Activated naive CD4-positive, alpha-beta T cell (primary cell): ENCODE measurements around the gene PRR9.
A peak's percentile ranks its signal among the peaks of the same experiment; 100 is the strongest.
"Not testable (repeated sequence)": the region's sequence is repeated elsewhere in the genome, so short reads cannot be mapped to it uniquely, and the experiment has no call there.

Experiments
- DNase-seq, 4 experiments: peaks; one replicate each; lab custom pipeline; 2025; lab: John Stamatoyannopoulos, UW

PRR9 gene

GRCh38 chr1:153229076-153229829 is 11.9 kb downstream of the PRR9 start:
- not testable (repeated sequence) for DNase-seq

DNA sequence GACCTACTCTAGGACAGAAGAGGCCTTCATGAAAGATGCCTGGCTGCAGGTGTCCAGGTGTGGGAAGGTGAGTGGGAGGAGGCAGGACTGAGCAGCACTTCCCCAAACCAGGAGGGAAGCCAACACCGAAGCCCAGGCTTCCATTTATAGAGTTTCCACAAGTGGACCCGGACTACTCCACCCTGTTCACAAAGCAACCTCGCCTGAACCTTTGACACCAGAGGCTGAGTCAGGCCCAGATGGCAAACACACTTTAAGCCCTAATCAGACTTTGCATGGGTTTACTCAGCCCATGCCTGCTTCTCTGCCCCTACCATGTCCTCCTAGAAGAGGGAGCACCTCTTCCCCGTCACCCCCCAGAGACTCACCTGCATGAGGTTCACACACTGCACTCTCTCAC is 14.0 kb downstream of the PRR9 start:
- DNase-seq, result no peak

GRCh38 chr1:153231785-153232184 is 14.4 kb downstream of the PRR9 start:
- no peak for DNase-seq

DNA sequence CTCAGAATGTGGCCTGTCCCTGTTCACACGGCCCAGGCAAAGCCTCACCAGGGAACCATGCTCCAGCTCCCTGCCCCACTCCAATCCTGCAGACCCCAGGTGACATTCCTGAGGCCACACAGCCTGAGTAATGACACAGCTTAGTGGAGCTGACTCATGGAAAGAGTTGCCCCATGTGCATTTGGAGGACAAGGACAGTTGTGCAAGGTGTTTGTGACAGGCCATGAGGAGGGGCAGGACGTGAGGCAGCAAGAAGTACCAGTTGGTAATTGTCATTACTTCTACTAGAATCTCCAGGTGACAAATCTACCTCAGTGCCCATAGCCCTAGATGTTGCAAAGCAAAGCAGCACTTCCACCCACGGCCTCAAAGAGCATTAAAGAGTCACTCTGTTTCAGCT is 15.2 kb downstream of the PRR9 start:
- DNase-seq, result no peak

DNA sequence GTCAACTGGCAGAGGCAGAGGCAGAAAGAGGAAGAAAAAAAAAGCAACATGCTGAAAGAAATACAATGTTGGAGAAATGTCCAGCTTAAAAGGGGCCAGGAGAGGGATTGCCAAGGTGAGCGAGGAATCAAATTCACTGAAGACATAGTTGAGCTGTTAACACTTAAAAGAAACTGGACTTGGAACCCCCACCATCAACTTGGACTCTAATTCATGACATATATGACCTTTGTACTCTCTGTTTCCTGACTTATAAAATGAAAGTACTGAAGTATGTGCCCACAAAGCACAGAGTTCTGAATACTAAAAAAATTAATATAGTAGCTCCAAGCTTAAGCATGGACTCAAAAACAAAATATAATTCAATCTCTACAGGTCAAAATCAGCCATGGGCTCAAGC is 16.1 kb downstream of the PRR9 start:
- no peak for DNase-seq

- DNase-seq, result no peak
These were observed 21.1 kb downstream of the PRR9 start for GRCh38 chr1:153238527-153238926.

- DNase-seq, result no peak
These were observed 24.8 kb downstream of the PRR9 start for GRCh38 chr1:153242160-153242559.

DNA sequence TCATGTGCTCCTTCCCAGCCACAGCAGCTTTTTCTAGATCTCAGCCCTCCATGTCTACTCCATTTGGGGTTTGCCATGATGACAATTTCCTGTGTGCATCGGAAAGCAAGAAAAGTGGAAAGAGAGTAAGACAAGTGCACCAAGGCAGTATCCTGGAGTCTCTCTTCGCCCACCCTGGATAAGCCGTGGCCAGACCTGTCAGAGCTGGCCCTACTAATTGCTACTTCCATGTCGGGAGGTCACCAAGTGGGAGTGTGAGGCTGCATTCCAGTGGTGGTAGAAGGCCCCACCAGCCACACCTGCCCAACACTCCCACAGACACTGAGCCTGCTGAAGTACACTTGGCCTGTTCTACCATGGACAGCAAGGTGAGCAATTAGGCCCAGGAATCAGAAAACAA is 28.1 kb downstream of the PRR9 start:
- no peak for DNase-seq

DNA sequence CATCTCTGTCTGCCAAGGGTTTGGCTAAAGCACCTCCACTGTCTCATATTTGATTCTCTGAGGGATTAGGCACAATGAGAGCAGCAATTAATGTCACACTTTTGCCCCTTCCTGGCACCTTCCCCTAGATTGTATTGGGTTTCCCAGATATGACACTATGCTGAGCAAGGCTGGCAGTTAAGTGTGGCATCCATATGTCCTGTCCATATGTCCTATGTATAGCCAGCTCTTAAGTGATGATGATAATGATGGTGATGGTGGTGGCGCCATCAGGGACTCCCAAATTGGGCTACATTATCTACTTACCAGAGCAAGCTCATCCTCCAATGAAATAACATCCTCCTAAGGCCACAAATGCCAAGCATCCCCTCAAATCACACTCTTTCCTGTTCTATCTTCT is 28.6 kb downstream of the PRR9 start:
- no peak for DNase-seq

- no peak for DNase-seq
These were observed 29.4 kb downstream of the PRR9 start for GRCh38 chr1:153246825-153247224.

GRCh38 chr1:153248176-153248879 is 30.9 kb downstream of the PRR9 start:
- no peak for DNase-seq

DNA sequence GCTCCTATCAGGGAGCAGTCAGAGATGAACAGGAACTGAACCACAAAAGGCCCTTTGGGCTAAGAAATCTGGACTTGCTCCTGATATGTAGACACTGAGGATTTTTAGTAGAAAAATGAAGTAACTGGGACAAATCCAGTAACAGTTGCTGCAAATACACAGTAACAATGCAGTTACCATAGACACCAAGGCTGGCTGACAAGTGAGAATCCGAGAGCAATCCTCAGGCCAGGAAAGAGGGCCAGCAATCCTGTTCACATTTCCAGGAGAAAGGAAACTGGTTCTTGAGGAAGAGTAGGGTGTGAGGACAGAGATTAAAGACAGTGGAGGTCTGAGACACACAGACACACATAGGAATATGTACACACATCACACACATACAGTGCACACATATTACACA is 32.8 kb downstream of the PRR9 start:
- DNase-seq, result no peak

- DNase-seq, result no peak
These were observed 33.7 kb downstream of the PRR9 start for GRCh38 chr1:153251087-153251486.

DNA sequence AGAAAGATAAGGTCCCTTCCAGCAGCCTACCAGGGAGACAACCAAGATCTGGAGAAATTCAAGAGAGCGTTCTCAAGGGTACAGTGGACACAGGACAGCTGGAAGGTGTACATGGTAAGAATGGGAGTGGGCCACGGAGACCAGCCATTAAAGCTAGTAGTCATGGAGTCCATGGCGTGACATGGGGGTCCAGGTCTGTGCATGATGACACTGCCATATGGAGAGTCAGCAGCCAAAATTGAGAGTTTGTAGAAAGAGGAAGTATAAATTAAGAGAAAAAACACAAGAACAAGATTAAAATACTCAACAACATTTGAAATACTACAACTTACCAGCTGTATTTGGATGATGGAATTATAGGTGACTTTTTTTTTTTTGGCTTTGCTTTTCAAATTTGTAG is 34.2 kb downstream of the PRR9 start:
- no peak for DNase-seq

- DNase-seq, result no peak
These were observed 34.6 kb downstream of the PRR9 start for GRCh38 chr1:153251988-153252387.

DNA sequence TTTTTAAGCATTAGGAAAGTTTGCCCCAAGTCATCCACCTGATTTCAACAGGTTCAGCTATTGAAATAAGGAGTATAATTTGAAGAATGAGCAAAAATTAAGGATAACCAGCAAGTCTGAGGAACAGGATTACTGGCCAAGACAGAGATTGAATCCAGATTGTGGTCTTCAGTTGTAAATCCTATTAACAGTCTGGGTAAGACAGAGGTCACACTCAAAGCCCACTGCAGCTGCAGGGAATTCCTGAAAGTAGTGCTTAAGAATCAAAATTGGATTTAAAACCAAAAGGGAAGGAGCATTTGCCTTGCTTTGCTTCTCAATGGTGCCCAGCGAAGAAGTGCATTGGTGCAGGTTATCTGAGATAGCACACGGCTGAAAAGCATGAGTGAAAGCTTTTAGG is 35.7 kb downstream of the PRR9 start:
- no peak for DNase-seq

- no peak for DNase-seq
These were observed 36.3 kb downstream of the PRR9 start for GRCh38 chr1:153253693-153254092.

DNA sequence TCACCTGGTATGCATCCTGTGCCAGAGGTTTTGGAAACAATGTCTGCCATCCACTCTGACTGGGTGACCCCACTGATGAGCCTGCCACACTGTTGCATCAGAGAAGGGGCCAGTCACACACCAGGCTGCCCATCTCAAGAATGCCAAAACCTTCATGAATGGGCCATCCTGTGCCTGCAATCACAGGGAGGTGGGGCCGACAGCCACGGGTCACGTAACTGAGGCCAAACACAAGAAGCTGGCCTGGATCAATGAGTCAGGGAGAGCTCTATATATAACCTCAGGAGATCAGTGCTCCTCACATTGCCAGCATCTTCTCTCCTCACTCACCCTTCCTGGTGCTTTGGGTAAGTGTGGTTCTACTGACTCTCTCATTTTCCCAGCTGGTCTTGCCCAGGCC is 42.0 kb downstream of the PRR9 start, which contains the start of gene LORICRIN:
Gene LORICRIN, plus strand, starts transcription at position 301 of the 400 bp plus-strand sequence. CDS start 1,263 bp downstream, outside the sequence.
- DNase-seq, result no peak

GRCh38 chr1:153260585-153261280 is 43.3 kb downstream of the PRR9 start:
- peak in 1 of 4 experiments; percentile 14 for DNase-seq

DNA sequence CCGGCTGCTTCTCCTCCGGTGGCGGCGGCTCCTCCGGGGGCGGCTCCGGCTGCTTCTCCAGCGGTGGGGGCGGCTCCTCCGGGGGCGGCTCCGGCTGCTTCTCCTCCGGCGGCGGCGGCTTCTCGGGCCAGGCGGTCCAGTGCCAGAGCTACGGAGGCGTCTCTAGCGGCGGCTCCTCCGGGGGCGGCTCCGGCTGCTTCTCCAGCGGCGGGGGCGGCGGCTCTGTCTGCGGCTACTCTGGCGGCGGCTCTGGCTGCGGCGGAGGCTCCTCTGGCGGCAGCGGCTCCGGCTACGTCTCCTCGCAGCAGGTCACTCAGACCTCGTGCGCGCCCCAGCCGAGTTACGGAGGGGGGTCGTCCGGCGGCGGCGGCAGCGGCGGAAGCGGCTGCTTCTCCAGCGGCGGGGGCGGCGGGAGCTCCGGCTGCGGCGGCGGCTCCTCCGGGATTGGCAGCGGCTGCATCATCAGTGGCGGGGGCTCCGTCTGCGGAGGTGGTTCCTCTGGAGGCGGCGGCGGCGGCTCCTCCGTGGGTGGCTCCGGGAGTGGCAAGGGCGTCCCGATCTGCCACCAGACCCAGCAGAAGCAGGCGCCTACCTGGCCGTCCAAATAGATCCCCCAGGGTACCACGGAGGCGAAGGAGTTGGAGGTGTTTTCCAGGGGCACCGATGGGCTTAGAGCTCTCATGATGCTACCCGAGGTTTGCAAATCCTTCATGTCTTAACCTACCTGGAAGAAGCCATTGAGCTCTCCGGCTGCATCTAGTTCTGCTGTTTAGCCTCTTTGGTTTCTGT is 44.1 kb downstream of the PRR9 start:
- DNase-seq, result peak in 1 of 4 experiments; percentile 14

GRCh38 chr1:153262070-153262366 is 44.6 kb downstream of the PRR9 start:
- DNase-seq, result no peak

GRCh38 chr1:153262462-153263157 is 45.2 kb downstream of the PRR9 start:
- no peak for DNase-seq
